NT2/D1 (cell line): Measurements from ENCODE around the gene ERC2.

Experiments
- YY1 ChIP-seq: IDR thresholded peaks from 2 replicates; pipeline ENCODE4 v1.6.1; 2011; ENCODE audit not compliant: insufficient read length, insufficient read depth
- ZNF274 ChIP-seq: IDR thresholded peaks from 2 replicates; pipeline ENCODE4 v1.6.1; 2011; ENCODE audit warnings: mild to moderate bottlenecking, low read depth, low read length

DNA sequence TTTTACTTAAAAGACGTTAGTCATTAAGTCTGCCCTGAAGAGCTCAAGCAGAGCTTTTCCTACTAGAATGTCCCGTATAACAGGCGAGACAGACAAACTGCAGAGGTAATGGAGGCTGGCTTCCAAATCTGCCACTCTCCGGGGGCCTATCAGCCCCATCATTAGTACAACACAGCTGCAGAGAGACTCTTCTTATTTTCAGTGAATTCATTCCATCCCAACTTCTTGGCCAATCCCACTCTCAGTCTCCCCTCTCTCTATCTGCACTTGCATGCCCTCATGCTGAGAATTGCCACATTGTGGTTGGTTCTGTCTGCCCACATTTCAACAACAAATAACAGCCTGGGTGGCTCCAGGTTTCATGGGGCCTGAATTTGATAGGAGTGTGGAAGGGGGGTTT, 412.7 kb downstream of the ERC2 start:
- no peak for TF ChIP-seq ZNF274
- no peak for TF ChIP-seq YY1
